HG02798 (cell line): ENCODE results near the gene EXT2.

Experiments used
- ATAC-seq: cut with Tn5 transposase; IDR thresholded peaks from one replicate; pipeline ENCODE4 v1.9.1; 2021; ENCODE audit warnings: mild to moderate bottlenecking; ENCODE audit not compliant: unreplicated experiment, poor library complexity

EXT2 gene

GRCh38 chr11:44159848-44160721 is 64.6 kb downstream of the EXT2 start:
- peak; percentile 66 for ATAC-seq

GRCh38 chr11:44162004-44162403 is 66.5 kb downstream of the EXT2 start:
- no peak for ATAC-seq

GRCh38 chr11:44162662-44163061 is 67.2 kb downstream of the EXT2 start:
- ATAC-seq = no peak

GRCh38 chr11:44165432-44165831 is 70.0 kb downstream of the EXT2 start:
- no peak for ATAC-seq

GRCh38 chr11:44167046-44167445 is 71.6 kb downstream of the EXT2 start:
- ATAC-seq = no peak

- ATAC-seq = no peak
Measured at GRCh38 chr11:44171518-44171917, 76.0 kb downstream of the EXT2 start.

GRCh38 chr11:44172966-44173365 is 77.5 kb downstream of the EXT2 start:
- ATAC-seq = no peak

- ATAC-seq = no peak
Measured at GRCh38 chr11:44174842-44175241, 79.4 kb downstream of the EXT2 start.

- no peak for ATAC-seq
Measured at GRCh38 chr11:44176546-44177213, 81.2 kb downstream of the EXT2 start.

GRCh38 chr11:44177905-44178304 is 82.4 kb downstream of the EXT2 start:
- no peak for ATAC-seq

- ATAC-seq = no peak
Measured at GRCh38 chr11:44178381-44178780, 82.9 kb downstream of the EXT2 start.

- ATAC-seq = no peak
Measured at GRCh38 chr11:44179173-44179572, 83.7 kb downstream of the EXT2 start.

- no peak for ATAC-seq
Measured at GRCh38 chr11:44180107-44180506, 84.6 kb downstream of the EXT2 start.

- ATAC-seq = no peak
Measured at GRCh38 chr11:44185522-44185921, 90.0 kb downstream of the EXT2 start.

GRCh38 chr11:44186321-44186930 is 90.9 kb downstream of the EXT2 start:
- ATAC-seq = no peak

GRCh38 chr11:44188643-44189042 is 93.2 kb downstream of the EXT2 start:
- ATAC-seq = no peak

- no peak for ATAC-seq
Measured at GRCh38 chr11:44189986-44190882, 94.8 kb downstream of the EXT2 start.

GRCh38 chr11:44190883-44191230 is 95.4 kb downstream of the EXT2 start:
- no peak for ATAC-seq

- ATAC-seq = no peak
Measured at GRCh38 chr11:44191322-44192016, 96.0 kb downstream of the EXT2 start.

GRCh38 chr11:44192017-44192385 is 96.5 kb downstream of the EXT2 start:
- ATAC-seq = no peak
